Heart left ventricle (tissue), 13 donors: ENCODE results near the gene RPIA.

Experiments used
- POLR2A ChIP-seq, 2 donors: fragments of 450-650 bp; IDR thresholded peaks; one replicate each; pipeline ENCODE4 v1.6.1; 2017; ENCODE audit warnings: antibody characterized with exemption in 2 of 2, mild to moderate bottlenecking in 2 of 2, moderate library complexity in 2 of 2
- TF ChIP-seq, protein P1 (sequence below), 12 donors: fragments of 200-600 bp; sonication (generic) in 4 of 12; IDR thresholded peaks; one replicate each; pipeline versions ENCODE4 v1.5.0 to v1.8.0; 2018 to 2022; ENCODE audit warnings: antibody characterized with exemption in 12 of 12, mild to moderate bottlenecking in 5 of 12
- donor health status: ischemic (EF 13 %, LVEDD 7.1; RV severe dilation, severe dysfunction).
- donor health status: DM: no; HTN: yes; CAD: no.
- donor health status: DM: no; HTN: no; CAD: no.
- donor health status: ischemic (EF 25% LVEDD 6.9; RV normal size, moderate dysfunction).
- donor health status: ischemic (EF 25% LVEDD 5.7; RV mildly dilated, moderate dysfunction).
- donor health status: ischemic (EF 35%, LVEDD 5.7; RV mildly dilated, moderate dysfunction).
- donor health status: nonischemic (EF 11% LVEDD 7.7; RV severe dilation, severe dysfunction).
- donor health status: DM: yes; HTN: yes; CAD: no.
- donor health status: PGD.
- donor health status: ischemic (EF 29% LVEDD 5.4; RV normal size, mild dysfunction).
- donor health status: nonischemic (EF 23%, LVEDD 6.1; RV moderate dilation, normal function).

DNA sequence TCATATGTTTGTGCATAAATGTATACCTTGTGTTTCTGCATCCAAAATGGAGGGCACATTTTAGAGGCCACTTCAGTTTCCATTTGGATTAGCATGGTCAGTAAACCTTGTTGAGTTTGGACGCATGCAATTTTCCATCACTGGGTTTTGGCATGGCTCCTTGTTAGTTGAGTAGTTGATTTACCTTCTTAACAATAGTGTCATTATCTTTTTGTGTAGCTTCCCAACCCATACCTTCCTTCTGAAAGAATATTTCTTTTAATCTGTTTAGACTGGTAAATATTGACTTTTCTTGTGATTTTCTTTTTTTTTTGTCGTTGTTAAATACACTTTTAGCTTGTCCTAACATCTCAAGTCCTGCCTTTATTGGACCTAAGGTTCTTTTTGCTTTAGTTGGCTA is 15.5 kb downstream of the RPIA start:
- TF ChIP-seq, protein P1, sequence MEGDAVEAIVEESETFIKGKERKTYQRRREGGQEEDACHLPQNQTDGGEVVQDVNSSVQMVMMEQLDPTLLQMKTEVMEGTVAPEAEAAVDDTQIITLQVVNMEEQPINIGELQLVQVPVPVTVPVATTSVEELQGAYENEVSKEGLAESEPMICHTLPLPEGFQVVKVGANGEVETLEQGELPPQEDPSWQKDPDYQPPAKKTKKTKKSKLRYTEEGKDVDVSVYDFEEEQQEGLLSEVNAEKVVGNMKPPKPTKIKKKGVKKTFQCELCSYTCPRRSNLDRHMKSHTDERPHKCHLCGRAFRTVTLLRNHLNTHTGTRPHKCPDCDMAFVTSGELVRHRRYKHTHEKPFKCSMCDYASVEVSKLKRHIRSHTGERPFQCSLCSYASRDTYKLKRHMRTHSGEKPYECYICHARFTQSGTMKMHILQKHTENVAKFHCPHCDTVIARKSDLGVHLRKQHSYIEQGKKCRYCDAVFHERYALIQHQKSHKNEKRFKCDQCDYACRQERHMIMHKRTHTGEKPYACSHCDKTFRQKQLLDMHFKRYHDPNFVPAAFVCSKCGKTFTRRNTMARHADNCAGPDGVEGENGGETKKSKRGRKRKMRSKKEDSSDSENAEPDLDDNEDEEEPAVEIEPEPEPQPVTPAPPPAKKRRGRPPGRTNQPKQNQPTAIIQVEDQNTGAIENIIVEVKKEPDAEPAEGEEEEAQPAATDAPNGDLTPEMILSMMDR (IDR thresholded peaks at IDR 0.05), result no peak
- TF ChIP-seq POLR2A (IDR thresholded peaks at IDR 0.05), result no peak
